IPS-11a (cell line): ENCODE measurements around the gene MLLT1.

ENCODE experiments used
- H3K4me3 ChIP-seq: one replicate; pipeline ENCODE4 v1.5.1; 2013; ENCODE audit warnings: low read depth, low read length, control low read depth

Gene MLLT1

GRCh38 chr19:6223461-6224307 lies 56.1 kb downstream of the MLLT1 start:
- H3K4me3 ChIP-seq, result no peak overlapping the region

- no peak overlapping the region for H3K4me3 ChIP-seq
Measured at GRCh38 chr19:6222884-6223283, 56.9 kb downstream of the MLLT1 start.

- H3K4me3 ChIP-seq, result no peak overlapping the region
Measured at GRCh38 chr19:6221878-6222746, 57.7 kb downstream of the MLLT1 start.

- no peak overlapping the region for H3K4me3 ChIP-seq
Measured at GRCh38 chr19:6221220-6221877, 58.4 kb downstream of the MLLT1 start.

GRCh38 chr19:6220385-6221191 lies 59.2 kb downstream of the MLLT1 start:
- no peak overlapping the region for H3K4me3 ChIP-seq

- no peak overlapping the region for H3K4me3 ChIP-seq
Measured at GRCh38 chr19:6219586-6220290, 60.0 kb downstream of the MLLT1 start.

GRCh38 chr19:6219147-6219525 lies 60.6 kb downstream of the MLLT1 start:
- no peak overlapping the region for H3K4me3 ChIP-seq

- H3K4me3 ChIP-seq, result no peak overlapping the region
Measured at GRCh38 chr19:6218491-6219146, 61.2 kb downstream of the MLLT1 start.

- H3K4me3 ChIP-seq, result no peak overlapping the region
Measured at GRCh38 chr19:6217752-6218334, 61.9 kb downstream of the MLLT1 start.

- no peak overlapping the region for H3K4me3 ChIP-seq
Measured at GRCh38 chr19:6216996-6217751, 62.6 kb downstream of the MLLT1 start.

GRCh38 chr19:6216236-6216995 lies 63.4 kb downstream of the MLLT1 start:
- no peak overlapping the region for H3K4me3 ChIP-seq

- H3K4me3 ChIP-seq, result no peak overlapping the region
Measured at GRCh38 chr19:6215701-6216235, 64.0 kb downstream of the MLLT1 start.

GRCh38 chr19:6214881-6215541 lies 64.8 kb downstream of the MLLT1 start:
- H3K4me3 ChIP-seq, result no peak overlapping the region

- H3K4me3 ChIP-seq, result no peak overlapping the region
Measured at GRCh38 chr19:6213696-6214641, 65.8 kb downstream of the MLLT1 start.

GRCh38 chr19:6213266-6213595 lies 66.5 kb downstream of the MLLT1 start:
- H3K4me3 ChIP-seq, result no peak overlapping the region
